Calu3 (cell line): ENCODE data around the gene HHATL. TPM values are rescaled to one million over a fixed set of nuclear protein-coding genes. Genes with fewer than 3 reads are reported as not detected.

Experiments used
- BruUV-seq: library from RNA; stranded (reverse); fragments of 400-500 nt; replicated peaks from 2 replicates; lab custom pipeline; 2021; lab: Mats Ljungman, UMichigan
- CTCF ChIA-PET: fragments of 300-600 bp; sonication (Branson Sonifier 250); formaldehyde crosslinking; loops from one replicate; lab custom pipeline; 2022; ENCODE audit warnings: antibody characterized with exemption; lab: Charles Lee
- DNase-seq: peaks from one replicate; pipeline ENCODE4 v3.0.0; 2022
- H3K27ac Mint-ChIP-seq: one replicate; pipeline ENCODE4 v1.8.0; 2022; ENCODE audit warnings: mixed read lengths; ENCODE audit not compliant: unreplicated experiment
- H3K27me3 Mint-ChIP-seq: one replicate; pipeline ENCODE4 v1.8.0; 2022; ENCODE audit warnings: mixed read lengths; ENCODE audit not compliant: unreplicated experiment
- H3K36me3 Mint-ChIP-seq: one replicate; pipeline ENCODE4 v1.8.0; 2022; ENCODE audit warnings: mild to moderate bottlenecking, moderate library complexity, mixed read lengths; ENCODE audit not compliant: insufficient read depth, unreplicated experiment
- H3K4me1 Mint-ChIP-seq: one replicate; pipeline ENCODE4 v1.8.0; 2022; ENCODE audit warnings: mild to moderate bottlenecking, low read depth, mixed read lengths; ENCODE audit not compliant: unreplicated experiment
- H3K4me3 Mint-ChIP-seq: one replicate; pipeline ENCODE4 v1.8.0; 2022; ENCODE audit warnings: mild to moderate bottlenecking, low read depth, moderate library complexity, mixed read lengths; ENCODE audit not compliant: unreplicated experiment
- H3K9me3 Mint-ChIP-seq: one replicate; pipeline ENCODE4 v1.8.0; 2022; ENCODE audit warnings: low read depth, mixed read lengths; ENCODE audit not compliant: unreplicated experiment
- intact Hi-C: fragments of 100-400 bp; cut with micrococcal nuclease; formaldehyde crosslinking; loops from one replicate; pipeline ENCODE4 v1.10.0; 2022; ENCODE audit not compliant: unreplicated experiment
- total RNA-seq: library from RNA; stranded (reverse); gene quantifications from 2 replicates; pipeline ENCODE4 v1.2.3, GENCODE V29; 2022
- TF ChIP-seq, protein P1 (sequence below): fragments of 200-600 bp; IDR thresholded peaks from one replicate; pipeline ENCODE4 v1.8.0; 2022; ENCODE audit warnings: antibody characterized with exemption; ENCODE audit not compliant: unreplicated experiment

The HHATL gene
- total RNA-seq, 1 experiment from 2014 or later: not detected

DNA sequence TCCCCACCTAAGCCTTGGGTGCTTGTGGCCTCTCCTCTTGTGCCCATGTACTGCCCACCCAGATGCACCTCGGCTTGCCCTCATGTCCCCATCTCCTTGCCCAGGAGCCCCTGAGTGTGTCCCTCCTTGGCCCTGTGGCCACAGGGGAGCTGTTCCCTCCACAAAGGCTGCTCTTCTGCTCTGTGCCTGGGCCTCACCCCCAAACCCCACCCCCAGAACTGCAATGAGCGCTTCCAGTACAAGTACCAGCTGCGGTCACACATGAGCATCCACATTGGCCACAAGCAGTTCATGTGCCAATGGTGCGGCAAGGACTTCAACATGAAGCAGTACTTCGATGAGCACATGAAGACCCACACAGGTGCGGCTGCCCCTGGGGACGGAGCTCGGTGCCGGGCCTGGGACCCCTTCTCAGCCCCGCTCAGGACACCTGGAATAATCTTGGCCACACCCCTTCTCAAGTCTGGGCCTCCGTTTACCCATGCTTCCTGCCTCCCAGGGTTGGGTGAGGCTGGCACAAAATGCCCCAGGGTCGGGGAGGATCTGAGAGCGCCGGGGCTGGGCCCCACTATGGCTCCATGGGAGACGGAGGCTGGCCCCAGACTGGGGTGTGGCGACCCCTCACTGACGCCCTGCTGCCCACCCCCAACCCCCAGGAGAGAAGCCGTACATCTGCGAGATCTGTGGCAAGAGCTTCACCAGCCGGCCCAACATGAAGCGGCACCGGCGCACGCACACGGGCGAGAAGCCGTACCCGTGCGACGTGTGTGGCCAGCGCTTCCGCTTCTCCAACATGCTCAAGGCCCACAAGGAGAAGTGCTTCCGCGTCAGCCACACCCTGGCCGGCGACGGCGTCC lies 38.8 kb downstream of the HHATL start:
- Mint-ChIP-seq H3K27me3 (peaks cover 5% of the 10 kb centered on the region), H3K4me1 (no peaks in the 10 kb centered on the region), H3K36me3 (no peaks in the 10 kb centered on the region), H3K4me3 (no peak overlapping the region), H3K27ac (no peak overlapping the region), H3K9me3 (no peaks in the 10 kb centered on the region)
- BruUV-seq: no TSS peak
- no peak for DNase-seq
- CTCF ChIA-PET: no interaction called here
- TF ChIP-seq, protein P1, sequence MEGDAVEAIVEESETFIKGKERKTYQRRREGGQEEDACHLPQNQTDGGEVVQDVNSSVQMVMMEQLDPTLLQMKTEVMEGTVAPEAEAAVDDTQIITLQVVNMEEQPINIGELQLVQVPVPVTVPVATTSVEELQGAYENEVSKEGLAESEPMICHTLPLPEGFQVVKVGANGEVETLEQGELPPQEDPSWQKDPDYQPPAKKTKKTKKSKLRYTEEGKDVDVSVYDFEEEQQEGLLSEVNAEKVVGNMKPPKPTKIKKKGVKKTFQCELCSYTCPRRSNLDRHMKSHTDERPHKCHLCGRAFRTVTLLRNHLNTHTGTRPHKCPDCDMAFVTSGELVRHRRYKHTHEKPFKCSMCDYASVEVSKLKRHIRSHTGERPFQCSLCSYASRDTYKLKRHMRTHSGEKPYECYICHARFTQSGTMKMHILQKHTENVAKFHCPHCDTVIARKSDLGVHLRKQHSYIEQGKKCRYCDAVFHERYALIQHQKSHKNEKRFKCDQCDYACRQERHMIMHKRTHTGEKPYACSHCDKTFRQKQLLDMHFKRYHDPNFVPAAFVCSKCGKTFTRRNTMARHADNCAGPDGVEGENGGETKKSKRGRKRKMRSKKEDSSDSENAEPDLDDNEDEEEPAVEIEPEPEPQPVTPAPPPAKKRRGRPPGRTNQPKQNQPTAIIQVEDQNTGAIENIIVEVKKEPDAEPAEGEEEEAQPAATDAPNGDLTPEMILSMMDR: no peak
- intact Hi-C loops: no loop called here

DNA sequence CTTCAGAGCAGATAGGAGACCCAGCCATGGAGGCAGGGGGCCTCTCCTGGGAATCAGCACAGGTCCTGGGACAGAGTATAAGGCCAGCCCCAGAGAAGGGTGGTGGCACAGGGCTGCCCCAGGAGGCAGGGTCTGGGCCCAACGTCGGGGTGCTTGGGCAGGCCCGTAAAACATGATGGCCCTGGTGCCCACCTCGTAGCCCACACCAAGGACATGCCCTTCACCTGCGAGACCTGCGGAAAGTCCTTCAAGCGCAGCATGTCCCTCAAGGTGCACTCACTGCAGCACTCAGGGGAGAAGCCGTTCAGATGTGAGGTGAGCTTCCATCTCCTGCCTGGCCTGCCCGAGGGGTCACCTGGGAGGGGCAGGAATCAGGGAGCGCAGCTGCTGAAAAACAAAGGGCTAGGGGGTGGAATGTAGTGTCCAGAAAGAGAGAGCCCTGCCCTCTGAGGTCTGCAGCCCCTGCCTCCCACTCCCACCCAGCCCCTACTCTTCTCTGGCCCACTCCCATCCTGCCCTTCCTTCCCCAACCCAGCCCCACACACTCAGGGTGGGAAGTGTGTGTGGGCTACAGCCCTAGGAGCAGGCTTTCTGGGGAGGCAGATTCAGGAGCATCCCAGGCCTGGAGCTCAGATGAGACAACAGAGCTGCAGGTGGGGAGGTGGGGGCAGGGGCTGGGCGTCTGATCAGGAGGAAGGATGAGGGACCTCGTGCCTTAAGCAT lies 39.6 kb downstream of the HHATL start:
- Mint-ChIP-seq H3K9me3 (no peaks in the 10 kb centered on the region), H3K4me3 (no peak overlapping the region), H3K4me1 (no peaks in the 10 kb centered on the region), H3K27ac (no peak overlapping the region), H3K27me3 (no peaks in the 10 kb centered on the region), H3K36me3 (no peaks in the 10 kb centered on the region)
- TF ChIP-seq, protein P1: no peak
- no TSS peak for BruUV-seq
- intact Hi-C loops: no loop called here
- CTCF ChIA-PET: no interaction called here
- no peak for DNase-seq

DNA sequence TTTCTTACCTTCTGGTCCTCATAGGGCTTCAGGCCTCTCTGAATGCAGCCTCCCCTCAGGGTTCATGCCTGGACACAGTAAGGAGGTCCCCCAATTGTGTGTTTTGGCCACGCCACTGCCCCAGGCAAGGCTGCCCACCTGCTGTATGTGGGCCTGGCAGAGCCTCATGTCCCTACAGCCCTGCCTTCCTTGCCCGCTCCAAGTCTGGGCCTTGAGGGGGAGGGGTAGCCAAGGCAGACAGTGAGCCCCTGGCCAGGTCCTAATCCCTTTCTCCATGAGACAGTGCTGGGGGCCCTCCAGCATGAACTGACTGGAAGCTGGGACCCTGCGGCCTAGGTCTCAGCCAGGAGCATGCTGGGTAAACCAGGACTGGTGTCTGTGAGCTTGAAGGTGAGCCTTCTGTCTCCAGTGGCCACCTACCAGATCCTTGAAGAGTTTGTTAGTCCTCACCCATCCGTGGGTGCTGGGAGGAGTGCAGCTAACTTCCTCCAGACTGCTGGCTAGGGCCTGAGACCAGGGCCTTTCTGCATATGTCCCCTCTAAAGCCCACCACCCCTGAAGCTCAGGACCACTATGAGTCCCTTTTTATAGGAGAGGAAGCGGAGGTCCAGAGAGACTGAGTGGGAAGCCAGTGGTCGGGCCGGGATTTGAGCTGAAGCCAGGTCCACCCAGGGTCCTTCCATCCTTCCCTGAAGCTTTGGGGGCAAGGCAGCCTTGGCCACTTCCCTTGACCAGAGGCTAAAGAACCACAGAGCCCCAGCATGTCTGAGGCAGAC lies 40.4 kb downstream of the HHATL start:
- CTCF ChIA-PET: no interaction called here
- Mint-ChIP-seq H3K4me1 (no peaks in the 10 kb centered on the region), H3K27me3 (no peaks in the 10 kb centered on the region), H3K36me3 (peaks cover 5% of the 10 kb centered on the region), H3K9me3 (no peaks in the 10 kb centered on the region), H3K27ac (no peak overlapping the region), H3K4me3 (no peak overlapping the region)
- BruUV-seq: no TSS peak
- intact Hi-C loops: no loop called here
- TF ChIP-seq, protein P1: no peak
- DNase-seq: no peak

DNA sequence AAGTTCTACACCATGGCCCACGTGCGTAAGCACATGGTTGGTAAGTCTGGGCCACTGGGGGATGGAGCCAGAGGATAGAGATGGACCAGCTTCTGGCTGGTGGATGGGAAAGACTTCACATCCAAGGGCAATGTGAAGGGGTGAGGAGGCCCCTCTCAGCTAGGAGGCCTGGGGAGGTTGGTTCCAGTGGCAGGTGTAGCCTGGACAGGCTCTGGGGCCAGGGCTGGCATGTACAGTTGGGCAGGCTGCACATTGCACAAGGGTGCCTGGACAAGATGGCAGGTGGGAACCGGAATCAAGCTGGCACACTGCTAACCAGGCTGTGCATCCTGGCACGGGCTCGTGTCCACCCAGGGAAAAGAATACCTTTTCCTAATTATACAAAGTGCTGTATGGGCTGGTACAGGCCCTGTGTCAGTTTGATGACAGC lies 41.0 kb downstream of the HHATL start:
- Mint-ChIP-seq H3K4me1 (no peaks in the 10 kb centered on the region), H3K36me3 (peaks cover 6% of the 10 kb centered on the region), H3K9me3 (no peaks in the 10 kb centered on the region), H3K27ac (no peak overlapping the region), H3K27me3 (no peaks in the 10 kb centered on the region), H3K4me3 (no peak overlapping the region)
- CTCF ChIA-PET: no interaction called here
- no peak for DNase-seq
- TF ChIP-seq, protein P1: no peak
- intact Hi-C loops: no loop called here
- BruUV-seq: no TSS peak
